Activated CD8-positive, alpha-beta memory T cell treated with anti-CD3 and anti-CD28 coated beads for 36 hours (primary cell): ENCODE results near the gene CCDC6. TPM values are rescaled to one million over a fixed set of nuclear protein-coding genes. Genes with fewer than 3 reads are reported as not detected.
"Not testable (repeated sequence)": the region's sequence is repeated elsewhere in the genome, so short reads cannot be mapped to it uniquely, and the experiment has no call there.

Experiments
- CTCF ChIA-PET: fragments of 350-600 bp; sonication (Branson Sonifier 250); formaldehyde crosslinking; loops from one replicate; lab custom pipeline; 2021; ENCODE audit warnings: antibody characterized with exemption; lab: Charles Lee
- POLR2A ChIA-PET: fragments of 350-600 bp; sonication (Branson Sonifier 250); formaldehyde crosslinking; loops from one replicate; lab custom pipeline; 2021; ENCODE audit warnings: antibody characterized with exemption; lab: Charles Lee
- total RNA-seq, 2 experiments: library from RNA; stranded (reverse); gene quantifications; one replicate each; pipeline ENCODE4 v1.2.3, GENCODE V29; 2021

The CCDC6 gene
- total RNA-seq, 2 experiments from 2014 or later = 55.4 to 55.9 TPM

DNA sequence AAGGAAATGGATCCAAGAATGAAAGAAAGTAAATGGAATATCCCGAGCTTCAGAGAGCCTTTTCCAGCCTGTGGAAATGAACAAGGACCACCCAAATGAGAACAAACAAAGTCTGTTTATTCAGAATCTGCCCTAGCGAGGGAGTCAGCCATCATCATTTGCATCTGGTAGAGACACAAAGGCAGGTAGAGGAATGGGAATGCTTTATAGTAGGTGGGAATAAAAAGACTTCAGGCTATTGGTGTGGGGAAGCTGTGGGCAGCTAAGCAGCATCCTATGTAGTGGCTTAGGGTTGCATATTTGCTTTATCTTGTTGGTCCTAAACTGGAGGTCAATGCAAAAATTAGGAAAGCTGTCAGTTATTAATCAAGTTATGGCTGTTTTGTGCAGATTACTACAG is 143.9 kb downstream of the CCDC6 start:
- ChIA-PET POLR2A (no interaction called here), CTCF (no interaction called here)

DNA sequence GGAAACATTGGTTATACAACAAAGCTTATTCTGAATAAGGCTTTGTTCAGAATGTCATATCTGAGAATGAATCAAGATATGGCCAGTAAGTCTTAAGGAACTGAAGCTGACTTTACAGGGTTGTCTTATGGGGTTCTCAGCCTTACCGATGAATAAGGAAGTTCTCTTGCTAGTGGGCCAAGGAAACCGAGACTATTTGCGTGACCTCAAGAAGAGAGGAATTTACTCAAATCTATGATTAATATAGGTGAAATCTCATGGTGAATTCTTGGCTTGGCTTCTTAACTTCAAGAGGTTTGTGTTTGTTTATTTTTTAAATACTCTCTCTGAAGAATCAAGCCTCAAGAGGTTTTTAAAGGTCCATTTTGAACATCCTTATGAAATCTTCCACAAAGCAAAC is 148.4 kb downstream of the CCDC6 start:
- ChIA-PET CTCF (no interaction called here), POLR2A (no interaction called here)

DNA sequence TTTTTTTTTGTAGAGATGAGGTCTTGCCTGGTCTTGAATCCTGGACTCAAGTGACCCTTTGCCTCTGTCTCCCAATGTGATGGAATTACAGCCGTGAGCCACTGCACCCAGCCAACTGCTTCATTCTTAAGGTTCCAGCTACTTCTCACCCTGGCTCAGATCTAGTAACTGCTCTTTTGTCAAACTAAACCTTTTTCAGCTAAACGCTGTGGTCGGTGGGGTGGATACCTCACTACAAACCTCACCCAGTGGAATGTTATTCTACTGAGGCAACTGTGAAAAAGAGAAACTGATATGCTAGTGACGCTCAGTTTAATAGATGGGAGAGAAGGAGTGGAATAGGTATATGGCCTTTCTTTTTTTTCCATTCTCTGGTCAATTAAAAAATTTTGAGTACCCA is 151.4 kb downstream of the CCDC6 start:
- CTCF ChIA-PET = no interaction called here

DNA sequence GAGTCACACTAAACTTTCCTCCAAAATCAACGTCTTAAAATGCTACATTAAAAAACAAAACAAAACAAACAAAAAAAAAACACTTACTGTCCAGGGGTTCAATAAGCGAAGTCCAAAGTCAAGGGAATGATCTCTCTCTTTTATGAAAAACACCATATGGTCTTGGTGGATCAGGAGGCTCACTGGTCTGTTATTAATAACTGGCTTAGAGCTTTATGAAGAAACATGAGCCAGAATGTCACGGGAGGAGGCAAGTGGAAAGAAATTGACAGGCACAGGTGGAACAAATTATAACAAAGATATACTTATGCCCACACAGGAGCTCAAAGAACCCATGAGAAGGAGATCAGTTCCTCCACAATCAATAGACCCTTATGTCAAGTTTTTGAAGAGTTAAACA is 153.1 kb downstream of the CCDC6 start, which contains the start of gene MRLN:
Gene MRLN, minus strand, starts transcription at position 189 of the 400 bp plus-strand sequence.
- POLR2A ChIA-PET = no interaction called here

More for the DNA sequence above, 151.4 kb downstream of the CCDC6 start:
- POLR2A ChIA-PET = no interaction called here

DNA sequence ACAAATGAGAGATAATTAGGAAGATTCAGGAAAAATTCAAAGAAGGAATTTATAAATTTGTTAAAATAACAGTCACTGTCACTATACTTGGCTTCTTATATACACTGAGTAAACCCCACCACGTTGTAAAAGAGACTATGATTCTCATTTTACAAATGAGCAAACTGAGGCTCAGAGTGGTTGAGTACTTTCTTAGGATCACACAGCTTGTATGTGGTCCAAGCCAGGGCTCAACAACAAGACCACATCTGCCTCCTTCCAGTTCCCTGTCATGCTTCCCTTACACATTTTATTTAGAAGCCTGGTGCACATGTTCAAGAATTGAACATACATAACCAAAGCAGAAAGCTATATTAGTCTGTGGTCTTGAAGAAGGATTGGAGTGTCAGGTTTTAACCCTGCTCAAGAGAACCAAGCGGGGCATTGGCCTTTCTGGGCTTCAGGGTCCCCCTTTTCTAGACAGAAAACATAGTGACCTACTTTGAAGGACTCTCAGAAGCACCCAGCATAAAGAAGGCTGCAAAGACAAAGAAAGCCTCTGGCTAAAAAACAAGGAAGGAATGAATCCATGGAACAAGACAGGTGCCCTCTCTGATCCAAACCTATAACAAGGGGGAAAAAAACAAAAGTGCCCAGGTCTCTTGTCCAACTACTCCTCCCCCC is 153.9 kb downstream of the CCDC6 start:
- ChIA-PET POLR2A (no interaction called here), CTCF (no interaction called here)

More for the DNA sequence above, 153.1 kb downstream of the CCDC6 start, which contains the start of gene MRLN:
- CTCF ChIA-PET = no interaction called here

DNA sequence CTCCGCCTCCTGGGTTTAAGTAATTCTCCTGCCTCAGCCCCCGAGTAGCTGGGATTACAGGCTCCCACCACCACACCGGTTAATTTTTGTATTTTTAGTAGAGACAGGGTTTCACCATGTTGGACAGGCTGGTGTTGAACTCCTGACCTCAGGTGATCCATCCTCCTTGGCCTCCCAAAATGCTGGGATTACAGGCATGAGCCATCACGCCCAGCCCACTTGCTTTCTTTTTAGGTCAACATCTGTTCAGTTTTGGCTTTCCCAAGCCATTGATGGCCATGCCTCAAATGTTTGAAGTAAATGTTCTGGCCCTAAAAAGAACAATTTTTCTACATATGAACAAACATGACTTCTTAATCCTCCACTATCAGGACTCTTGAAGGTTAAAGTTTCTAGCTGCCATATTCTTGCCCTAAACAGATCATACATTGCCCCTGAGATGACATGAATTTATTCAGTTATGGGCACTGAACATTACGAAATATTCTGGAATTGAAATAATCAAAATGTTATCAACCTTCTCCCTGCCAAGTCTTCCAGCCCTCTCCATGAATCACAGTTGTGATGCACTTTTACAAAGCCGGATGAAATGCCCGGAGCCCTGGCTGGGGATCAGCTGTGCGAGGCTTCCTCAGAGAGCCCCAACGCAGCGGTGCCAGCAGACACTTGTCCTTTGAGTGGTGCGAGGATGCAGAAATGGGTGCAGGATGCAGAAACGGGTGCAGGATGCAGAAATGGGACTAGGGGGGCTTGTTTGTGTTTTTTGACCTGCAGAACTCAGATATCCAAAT is 156.0 kb downstream of the CCDC6 start:
- ChIA-PET POLR2A (no interaction called here), CTCF (interaction anchor here (0.7 kb wide), 1 partner anchor 265 kb away, joined by 3 read pairs; no protein-coding TSS in a partner anchor)

DNA sequence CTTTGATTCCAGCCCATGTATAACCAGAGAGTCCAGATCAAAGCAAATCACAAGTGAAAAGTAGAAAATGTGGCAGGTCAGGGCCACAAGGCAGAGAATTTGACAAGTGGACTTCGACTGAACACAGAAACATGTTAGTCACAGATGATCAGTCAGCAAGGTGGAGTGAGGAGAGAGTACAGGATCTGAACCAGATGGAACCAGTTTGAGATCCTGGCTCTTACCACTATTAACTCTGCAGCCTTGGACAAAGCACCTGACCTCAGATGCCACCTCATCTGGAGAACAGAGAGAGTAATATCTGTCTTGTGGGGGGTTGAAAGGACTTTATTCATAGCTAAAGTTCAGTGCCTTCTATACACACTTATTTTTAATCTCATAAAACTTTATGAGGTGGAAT is 157.5 kb downstream of the CCDC6 start:
- CTCF ChIA-PET = no interaction called here
- POLR2A ChIA-PET = no interaction called here

DNA sequence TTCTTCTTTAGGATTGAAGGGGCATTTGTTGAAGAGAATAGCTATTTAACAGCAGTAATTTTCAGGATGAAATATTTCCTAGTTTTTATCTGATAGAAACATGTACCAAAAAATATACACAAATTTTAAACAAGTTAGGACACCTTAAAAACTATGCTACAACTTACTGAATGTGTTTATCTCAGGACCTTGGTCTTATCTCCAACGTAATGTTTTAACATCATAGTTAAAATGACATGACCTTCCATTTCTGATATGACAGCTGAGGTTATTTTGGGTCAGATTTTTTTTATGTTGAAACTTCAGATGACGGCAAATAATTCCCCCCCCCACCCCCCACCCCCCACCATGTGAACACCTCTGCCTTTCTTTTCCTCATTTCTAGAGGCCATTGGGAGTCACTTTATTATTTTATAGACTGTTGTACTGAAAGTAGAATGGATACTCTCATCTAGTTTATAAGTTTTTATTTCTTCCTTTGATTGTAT is 161.1 kb downstream of the CCDC6 start:
- CTCF ChIA-PET = no interaction called here
- POLR2A ChIA-PET = no interaction called here

DNA sequence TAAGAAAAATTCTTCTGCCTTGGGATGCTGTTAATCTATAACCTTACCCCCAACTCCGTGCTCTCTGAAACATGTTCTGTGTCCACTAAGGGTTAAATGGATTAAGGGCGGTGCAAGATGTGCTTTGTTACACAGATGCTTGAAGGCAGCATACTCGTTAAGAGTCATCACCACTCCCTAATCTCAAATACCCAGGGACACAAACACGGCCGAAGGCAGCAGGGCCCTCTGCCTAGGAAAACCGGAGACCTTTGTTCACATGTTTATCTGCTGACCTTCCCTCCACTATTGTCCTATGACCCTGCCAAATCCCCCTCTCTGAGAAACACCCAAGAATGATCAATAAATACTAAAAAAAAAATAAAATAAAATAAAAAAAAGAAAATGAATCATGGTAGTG is 161.6 kb downstream of the CCDC6 start:
- CTCF ChIA-PET, POLR2A ChIA-PET: not testable (repeated sequence)

DNA sequence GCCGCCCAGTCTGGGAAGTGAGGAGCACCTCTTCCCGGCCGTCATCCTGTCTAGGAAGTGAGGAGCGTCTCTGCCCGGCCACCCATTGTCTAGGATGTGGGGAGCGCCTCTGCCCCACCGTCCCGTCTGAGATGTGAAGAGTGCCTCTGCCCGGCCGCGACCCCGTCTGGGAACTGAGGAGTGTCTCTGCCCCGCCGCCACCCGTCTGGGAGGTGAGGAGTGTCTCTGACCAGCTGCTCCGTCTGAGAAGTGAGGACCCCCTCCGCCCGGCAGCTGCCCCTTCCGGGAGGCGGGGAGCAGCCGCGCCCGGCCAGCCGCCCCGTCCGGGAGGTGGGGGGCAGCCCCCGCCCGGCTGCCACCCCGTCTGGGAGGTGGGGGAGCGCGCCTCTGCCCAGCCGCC is 162.2 kb downstream of the CCDC6 start:
- CTCF ChIA-PET, POLR2A ChIA-PET: not testable (repeated sequence)

DNA sequence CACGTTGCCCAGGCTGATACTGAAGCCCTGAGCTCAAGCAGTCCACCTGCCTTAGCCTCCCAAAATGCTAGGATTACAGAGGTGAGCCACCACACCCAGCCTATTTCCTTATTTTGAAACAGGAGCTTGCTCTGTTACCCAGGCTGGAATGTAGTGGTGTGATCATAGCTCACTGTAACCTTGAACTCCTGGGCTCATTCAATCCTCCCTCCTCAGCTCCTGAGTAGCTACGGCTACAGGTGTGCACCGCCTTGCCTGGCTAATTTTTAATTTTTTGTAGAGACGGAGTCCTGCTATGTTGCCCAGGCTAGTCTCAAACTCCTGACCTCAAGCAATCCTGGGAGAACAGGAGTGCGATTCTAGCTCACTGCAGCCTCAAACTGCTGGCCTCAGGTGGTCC is 164.8 kb downstream of the CCDC6 start:
- ChIA-PET CTCF (no interaction called here), POLR2A (no interaction called here)

DNA sequence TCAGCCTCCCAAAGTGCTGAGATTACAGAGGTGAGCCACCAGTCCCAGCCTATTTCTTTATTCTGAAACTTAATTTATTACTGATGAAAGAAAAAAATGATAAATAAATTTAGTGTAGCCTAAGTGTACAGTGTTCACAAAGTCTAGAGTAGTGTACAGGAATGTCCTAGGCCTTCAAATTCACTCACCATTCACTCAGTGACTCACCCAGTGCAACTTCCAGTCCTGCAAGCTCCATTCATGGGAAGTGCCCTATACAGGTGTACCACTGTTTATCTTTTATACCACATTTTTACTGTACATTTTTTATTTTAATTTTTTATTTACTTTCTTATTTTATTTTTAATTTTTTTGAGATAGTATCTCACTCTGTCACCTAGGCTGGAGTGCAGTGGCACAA is 165.3 kb downstream of the CCDC6 start:
- POLR2A ChIA-PET = no interaction called here

More for the DNA sequence above, 165.3 kb downstream of the CCDC6 start:
- CTCF ChIA-PET = no interaction called here

Other genes with a start within 250 kb of the CCDC6 start
- under 1 TPM; 0.42 to 0.67 TPM for gene SLC16A9, start 196.7 kb downstream of the CCDC6 start, total RNA-seq
- not detected for gene MRLN, start 153.1 kb downstream of the CCDC6 start, total RNA-seq